Epithelial cell of proximal tubule (primary cell): ENCODE measurements around the gene RIN3. TPM values are rescaled to one million over a fixed set of nuclear protein-coding genes. Genes with fewer than 3 reads are reported as not detected.

Experiments used
- DNase-seq: peaks from one replicate; pipeline ENCODE4 v3.0.0-alpha.2; 2011; ENCODE audit warnings: low read depth
- H3K4me3 ChIP-seq: 2 replicates; pipeline ENCODE4 v1.5.1; 2011; ENCODE audit warnings: low read depth, mild to moderate bottlenecking, low read length
- CTCF ChIP-seq: conservative IDR thresholded peaks from 2 replicates; pipeline ENCODE4 v1.5.1; 2012; ENCODE audit warnings: low read depth, mild to moderate bottlenecking, low read length
- total RNA-seq: library from RNA; depleted of rRNA; stranded (reverse); fragments of >200 nt; gene quantifications from 2 replicates; pipeline ENCODE4 v1.2.3, GENCODE V29; 2015

Gene RIN3
- total RNA-seq, 1 donor from 2014 or later: 7.4 TPM

GRCh38 chr14:92556863-92557543, 43.4 kb downstream of the RIN3 start:
- no peak overlapping the region for H3K4me3 ChIP-seq
- DNase-seq: no peak
- no peak for TF ChIP-seq CTCF

GRCh38 chr14:92557544-92557912, 43.9 kb downstream of the RIN3 start:
- DNase-seq: no peak
- no peak for TF ChIP-seq CTCF

DNA sequence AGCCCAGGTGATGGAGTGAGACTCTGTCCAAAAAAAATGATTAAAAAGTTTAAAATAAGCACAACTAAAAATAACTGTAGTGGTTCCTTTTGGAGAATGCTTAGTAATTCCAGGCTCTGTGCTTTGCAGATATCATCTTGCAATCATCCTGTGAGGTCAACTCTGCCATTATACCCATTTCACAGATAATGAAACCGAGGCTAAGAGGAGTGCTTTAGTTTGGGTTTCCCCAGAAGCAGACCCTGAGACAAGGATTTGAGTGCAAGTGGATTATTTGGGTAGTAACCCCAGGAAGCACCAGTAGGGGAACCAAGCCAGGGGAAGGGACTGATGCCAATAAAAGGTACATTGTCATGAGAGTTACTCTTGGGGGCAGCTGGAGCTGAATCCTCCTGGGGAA, 44.7 kb downstream of the RIN3 start:
- no peak for DNase-seq
- no peak for TF ChIP-seq CTCF
- H3K4me3 ChIP-seq: no peak overlapping the region

More at GRCh38 chr14:92557544-92557912, 43.9 kb downstream of the RIN3 start:
- no peak overlapping the region for H3K4me3 ChIP-seq

GRCh38 chr14:92559486-92559885, 45.9 kb downstream of the RIN3 start:
- no peak for DNase-seq
- no peak overlapping the region for H3K4me3 ChIP-seq
- TF ChIP-seq CTCF: no peak

GRCh38 chr14:92560106-92560865, 46.7 kb downstream of the RIN3 start:
- H3K4me3 ChIP-seq: no peak overlapping the region
- DNase-seq: no peak
- TF ChIP-seq CTCF: no peak

DNA sequence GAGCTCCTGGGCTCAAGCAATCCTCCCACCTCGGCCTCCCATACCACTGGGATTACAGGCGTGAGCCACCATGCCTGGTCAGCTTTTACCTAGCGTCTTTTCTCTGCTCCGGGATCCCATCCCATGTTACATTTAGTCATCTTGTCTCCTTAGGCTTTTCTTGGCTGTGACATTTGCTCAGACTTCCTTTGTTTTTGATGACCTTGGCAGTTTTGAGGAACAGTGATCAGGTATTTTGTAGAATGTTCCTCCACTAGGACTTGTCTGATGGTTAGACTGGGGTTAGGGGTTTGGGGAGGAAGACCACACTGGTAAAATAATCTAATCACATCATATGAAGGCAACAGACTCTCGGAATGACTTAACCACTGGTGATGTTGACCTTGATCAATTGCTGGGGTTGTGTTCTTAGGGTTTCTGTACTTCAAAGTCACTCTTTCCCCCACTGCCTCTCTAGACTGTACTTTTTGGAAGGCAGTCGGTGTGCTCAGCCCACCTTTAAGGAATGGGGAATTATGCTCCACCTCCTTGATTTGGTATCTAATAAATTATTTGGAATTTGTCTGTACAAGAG, 48.4 kb downstream of the RIN3 start:
- DNase-seq: no peak
- H3K4me3 ChIP-seq: no peak overlapping the region
- no peak for TF ChIP-seq CTCF
